ENCODE measurements around the gene DPM2.

The DPM2 gene

DNA sequence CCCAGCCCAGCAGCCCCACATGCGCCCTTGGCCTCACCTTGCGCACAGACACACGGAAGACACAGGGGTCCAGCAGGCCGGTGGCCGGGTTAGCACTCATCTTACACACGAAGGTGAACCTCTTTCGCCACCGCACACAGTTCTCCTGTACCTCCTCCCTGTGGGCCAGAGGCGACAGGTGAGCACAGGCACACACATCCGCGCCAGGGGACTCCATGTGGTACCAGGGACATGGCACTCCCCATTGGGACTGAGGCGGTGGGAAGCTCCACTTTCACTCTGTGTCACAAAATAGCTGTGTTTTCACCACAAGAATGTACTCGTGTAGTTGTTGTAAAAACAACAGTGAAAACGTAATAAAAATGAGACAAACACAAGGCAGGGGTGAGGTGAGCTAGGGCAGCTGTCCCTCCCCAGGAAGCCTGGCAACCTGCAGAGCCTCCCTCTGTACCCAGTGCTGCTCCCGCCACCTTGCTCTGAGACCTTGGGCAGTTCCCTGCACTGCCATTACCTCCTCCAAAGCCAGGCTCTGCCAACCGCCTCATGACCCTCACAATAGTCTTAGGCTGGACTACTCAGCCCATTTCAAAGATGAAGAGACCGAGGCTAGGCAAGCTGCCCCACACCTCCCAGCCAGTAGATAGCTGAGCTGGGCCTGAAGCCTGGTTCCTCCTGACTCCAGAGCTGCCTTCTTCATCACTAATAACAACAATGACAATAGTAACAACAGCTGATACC is 16.3 kb upstream of the DPM2 start:
- no peak for DNase-seq

- DNase-seq = no peak
These were observed 15.5 kb upstream of the DPM2 start for GRCh38 chr9:127953154-127953553.

DNA sequence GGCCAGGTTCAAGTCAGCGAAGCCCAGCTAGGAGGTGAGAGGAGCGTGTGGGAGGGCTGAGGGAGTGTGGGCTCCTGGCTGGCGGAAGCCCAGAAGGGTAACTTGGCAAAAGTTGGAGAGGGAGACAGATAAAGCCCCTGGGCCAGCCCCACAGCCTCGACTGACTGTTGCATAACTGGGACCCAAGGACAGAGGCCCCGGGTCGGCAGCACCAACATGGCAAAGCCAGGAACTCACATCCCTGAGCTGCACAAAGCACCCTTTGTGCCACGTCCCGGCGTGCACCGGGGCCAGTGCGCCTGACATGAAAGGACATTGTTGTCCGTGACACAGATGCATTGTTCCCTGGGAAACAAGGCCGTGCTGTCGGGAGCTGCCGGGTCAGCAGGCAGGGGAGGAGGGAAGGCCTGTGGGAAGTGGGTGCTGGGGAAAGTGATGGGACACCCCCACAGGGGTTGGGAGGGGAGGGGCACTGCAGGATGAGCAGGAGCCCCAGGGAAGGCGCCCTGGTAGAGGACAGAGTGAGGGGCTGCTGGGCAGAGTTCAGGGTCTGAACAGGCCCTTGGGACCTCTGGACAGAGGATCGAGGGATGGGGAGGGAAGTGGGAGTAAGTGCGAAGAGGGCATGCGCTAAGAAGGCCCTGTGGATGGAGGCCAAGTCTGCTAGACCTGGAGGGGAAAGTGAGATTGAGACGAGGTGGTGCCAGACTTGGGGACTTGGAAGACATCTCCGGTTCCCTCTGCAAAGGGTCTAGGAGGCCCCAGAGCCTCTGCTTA is 13.0 kb upstream of the DPM2 start:
- DNase-seq = no peak

DNA sequence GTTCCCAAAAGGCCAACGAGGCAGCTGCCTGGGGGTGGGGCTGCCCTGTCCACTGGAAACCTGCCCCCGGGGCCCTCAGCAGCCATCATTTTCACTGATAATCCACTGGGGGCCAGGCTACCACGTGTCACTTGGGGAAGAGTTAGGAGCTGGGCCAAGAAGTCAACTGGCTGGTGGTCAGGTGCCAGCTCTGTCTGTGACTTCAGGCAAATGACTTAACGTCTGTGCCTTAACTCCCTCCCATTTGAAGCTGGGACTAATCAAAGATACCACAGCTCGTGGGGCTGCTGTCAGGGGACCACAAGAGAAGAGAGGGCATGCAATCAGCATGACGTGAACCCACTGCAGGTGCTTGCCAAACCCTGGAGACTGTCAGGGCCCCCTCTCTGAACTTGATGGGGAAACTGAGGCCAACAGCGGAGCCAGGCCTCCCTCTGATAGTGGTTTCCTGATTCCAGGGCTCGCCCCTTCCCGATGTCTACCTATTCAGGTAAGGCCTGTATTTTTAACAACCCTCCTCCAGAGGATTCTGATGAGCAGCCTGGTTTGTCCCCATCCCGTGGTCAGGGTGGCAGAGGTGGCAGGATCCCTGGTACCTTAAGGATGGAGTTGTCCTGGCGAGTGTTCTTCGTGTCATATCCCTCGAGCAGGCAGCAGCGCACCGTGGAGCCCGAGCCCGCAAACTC is 12.3 kb upstream of the DPM2 start:
- DNase-seq = no peak

GRCh38 chr9:127947841-127948710 is 10.4 kb upstream of the DPM2 start:
- DNase-seq = no peak

- no peak for DNase-seq
These were observed 9.1 kb upstream of the DPM2 start for GRCh38 chr9:127946728-127947127.

- DNase-seq = no peak
These were observed 8.3 kb upstream of the DPM2 start for GRCh38 chr9:127945942-127946341.

DNA sequence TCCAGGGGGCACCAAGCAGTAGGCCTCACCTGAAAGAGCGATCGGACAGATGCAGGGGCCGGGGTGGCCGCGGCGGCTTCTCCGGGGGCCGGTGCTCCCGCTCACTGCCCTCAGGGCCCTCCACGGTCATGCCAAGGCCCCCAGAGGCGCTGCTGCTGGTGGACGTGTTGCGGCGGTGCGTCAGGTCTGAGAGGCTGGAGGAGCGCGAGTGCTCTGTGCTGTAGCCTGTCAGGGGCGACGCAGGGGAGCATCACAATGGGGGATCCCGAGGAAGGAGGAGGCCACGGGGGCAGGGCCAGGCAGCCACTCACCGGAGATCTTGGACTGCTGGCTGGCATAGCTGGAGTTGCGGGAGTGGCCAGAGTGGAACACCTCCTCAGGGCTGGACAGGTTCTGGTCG is 7.7 kb upstream of the DPM2 start:
- DNase-seq = no peak

GRCh38 chr9:127944586-127945218 is 7.0 kb upstream of the DPM2 start:
- DNase-seq = no peak

GRCh38 chr9:127943731-127944144 is 6.1 kb upstream of the DPM2 start:
- DNase-seq = peak; percentile 76

DNA sequence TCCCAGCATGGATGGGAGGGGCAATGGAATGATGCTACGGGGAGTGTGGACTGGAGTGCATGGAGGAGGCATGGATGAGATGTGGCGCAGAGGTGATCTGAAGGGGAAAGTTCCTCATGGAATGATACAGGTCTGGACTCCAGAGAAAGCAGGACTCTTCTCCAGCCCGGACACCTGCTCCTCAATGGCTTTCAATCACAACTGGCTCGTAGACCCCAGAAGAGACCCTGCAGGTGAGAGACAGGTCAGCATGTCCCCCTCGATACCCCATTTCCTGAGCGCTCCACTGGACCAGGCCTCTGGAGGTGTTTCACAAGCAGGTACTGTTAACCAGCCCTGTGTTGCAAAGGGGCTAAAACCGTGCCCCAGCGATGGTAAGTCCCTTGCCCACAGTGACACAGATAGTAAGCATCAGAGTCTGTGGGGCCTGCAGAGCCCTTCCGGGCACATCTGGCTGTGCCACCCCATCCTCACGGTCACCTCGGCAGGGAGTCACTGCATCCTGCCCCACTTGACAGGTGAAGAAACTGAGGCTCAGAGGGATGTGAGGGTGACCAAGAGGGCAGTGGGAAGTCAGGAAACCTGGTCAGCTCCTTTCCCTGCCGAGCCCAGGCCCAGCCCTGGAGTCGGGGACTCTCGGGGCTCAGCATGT is 5.5 kb upstream of the DPM2 start:
- DNase-seq = no peak

DNA sequence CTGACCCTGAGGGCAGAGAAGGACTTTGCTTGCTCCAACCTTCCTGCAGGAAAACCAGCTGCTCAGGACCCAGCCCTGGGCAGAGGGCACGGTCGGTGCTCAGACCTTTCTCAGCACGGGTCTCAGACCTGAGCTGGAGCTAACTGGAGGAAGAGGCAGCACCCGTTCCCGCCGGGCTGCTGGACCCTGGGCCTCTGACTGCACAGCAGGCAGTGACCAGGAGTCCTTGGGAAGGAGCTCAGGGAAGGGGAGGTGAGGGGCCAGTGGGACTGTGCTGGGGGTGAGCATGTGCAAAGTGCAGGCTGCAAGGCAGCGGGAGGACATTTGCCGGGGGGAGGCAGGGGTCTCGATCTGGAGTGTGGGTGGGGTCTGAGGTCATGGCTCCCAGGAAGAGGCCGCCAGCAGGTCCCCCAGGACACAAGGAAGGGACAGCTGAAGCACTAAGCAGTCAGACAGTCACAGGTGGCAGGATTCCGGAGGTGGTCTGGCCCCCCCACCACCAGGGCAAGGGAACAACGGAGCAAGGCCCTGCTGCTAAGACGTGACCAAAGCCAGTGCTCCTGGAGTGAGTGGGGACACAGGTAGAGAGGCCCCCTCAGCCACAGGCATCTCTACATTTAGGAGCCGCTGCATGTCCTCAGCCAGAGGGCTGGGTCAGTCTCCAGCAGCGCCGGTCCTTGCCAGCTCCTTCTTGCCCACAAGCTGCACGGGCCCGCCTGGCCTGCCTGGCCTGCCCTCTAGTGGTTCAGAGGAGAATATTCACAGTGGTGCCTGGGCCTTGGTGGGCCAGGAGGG is 4.8 kb upstream of the DPM2 start:
- peak; percentile 47 for DNase-seq

DNA sequence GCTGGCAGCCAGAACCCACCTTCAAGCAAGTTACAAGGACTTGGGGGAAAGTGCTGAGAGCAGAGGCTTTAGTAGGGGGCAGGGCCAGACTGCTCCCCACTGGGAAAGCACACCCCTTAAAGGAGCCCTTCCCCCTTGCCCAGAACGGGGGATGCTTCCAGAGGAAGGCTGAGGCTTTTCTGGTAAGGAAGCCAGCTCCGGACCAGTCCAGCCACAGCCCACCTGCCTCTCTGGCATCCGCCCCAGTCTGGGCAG is 4.2 kb upstream of the DPM2 start:
- DNase-seq = no peak

DNA sequence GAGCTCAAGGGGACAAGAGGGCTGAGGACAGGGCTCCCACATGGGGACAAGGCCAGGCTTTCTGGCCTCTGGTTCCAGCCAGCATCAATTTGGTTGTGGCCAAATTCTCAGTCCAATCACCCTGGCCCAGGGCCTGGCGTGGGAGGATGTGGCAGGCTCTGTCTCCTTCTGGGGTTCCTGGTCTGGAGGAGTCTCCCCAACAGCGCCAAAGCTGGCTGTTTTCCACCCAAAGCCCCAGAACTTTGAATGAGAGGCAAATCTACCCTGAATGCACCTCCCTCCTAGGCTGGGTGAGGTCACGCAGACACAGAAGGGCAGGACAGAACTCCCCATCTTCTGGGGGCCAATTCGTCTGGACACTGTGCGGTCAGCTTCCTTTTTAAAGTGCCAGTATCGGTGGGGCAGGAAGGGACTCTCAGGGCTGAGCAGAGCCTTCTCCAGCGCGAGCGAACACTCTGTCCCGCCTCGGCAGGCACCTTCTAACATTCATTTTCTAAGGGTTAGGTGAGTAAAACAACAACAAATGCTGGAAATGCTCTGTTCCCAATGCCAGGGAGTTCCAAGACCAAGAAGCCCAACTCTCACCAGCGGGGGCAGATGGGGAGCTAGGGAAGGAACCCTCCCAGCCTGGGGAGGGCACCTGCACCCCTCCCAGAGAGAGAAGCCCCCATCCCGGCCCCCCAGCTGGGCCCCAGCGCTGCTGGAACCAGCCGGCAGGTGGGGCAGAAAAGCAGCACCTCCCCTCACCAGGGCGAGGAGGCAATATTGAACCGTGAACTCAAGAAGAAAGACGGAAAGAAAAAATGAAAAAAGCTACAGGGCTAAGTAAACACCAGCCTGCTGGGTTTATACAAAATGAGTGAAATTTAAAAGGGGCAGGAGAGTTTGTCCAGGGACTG is 3.7 kb upstream of the DPM2 start:
- DNase-seq = no peak

GRCh38 chr9:127940593-127940992 is 2.9 kb upstream of the DPM2 start:
- no peak for DNase-seq

DNA sequence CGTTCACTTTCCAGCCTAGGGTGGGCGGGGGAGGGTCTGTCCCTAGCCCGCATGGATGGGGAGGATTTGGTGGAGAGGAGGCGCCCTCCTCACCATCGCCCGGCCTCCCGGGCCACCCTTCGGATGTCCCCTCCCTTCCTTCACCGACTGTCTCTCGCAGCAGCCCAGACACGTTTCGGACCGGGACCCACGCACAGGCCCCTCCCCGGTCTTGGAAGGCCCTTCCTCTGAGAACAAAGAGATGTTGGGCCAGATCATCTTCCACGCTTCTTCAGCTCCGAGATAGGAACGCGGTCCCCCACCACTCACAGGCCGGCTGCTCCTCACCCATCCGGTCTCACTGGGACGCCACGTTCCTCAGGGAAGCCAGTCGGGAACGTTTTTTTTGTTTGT is 640 bp upstream of the DPM2 start:
- no peak for DNase-seq

DNA sequence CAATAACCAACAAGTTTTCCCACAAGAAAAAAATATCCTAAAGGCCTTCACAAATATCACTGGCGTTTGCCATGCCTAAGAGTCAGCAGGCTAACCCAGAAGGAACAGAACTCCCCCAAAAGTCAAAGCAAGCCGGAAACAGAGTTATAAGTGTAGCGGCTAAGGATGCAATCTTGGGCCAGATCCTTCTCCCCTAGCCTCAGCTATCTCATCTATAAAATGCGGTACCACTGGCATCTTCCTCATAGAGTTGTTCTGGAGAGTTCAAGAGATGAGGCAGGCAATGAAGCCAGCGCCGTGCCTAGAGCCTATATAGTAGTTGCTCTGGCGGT is 632 bp downstream of the DPM2 start:
- no peak for DNase-seq

DNA sequence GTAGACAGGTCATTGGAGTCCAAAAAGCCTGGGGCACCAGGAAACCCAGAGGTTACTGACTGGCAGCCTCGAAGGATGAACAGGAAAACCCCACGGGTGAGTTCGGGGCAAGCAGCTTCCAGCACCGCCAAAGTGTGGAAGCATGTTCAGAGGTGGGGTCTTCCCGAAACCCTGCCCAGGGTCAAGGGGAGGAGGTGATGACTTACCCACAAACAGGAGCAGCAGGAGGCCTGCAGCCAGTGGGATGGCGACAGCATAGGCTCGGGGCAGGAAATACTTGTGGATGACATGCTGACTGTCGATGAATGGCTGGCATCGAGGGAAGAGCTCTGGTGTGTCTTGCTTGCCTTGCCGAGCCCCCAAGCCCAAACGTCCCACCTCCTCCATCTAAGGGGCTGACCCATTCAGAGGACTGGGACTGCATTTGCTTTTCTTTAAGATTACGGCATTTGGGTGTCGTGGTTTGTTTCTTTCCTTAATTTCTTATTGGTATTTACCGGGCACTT is 1.3 kb downstream of the DPM2 start:
- DNase-seq = no peak

DNA sequence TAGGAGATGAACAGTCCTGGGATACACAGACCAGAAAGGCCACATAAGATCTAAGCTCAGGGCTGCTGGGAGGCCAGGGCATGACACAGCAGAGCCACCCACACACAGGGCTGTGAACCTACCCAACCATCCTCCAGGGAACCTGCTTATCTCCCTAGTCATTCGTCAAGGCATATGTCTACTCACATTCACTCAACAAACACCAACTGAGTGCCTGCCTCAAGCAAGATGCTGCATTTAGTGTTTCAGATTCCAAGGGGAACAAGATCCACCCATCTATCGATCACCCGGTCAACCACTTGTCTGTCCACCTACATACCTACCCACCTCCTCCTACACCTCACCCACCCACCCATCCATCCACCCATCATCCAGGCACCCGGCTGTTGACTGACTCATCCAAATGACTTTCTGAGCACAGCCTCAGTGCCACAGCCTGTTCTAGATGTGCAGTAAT is 1.9 kb downstream of the DPM2 start:
- no peak for DNase-seq

- no peak for DNase-seq
These were observed 2.7 kb downstream of the DPM2 start for GRCh38 chr9:127934986-127935385.

All from fibroblast of skin of right biceps (primary cell).